T1000 (cell line): ENCODE data around the gene MTX1.
"Not testable (repeated sequence)": the region's sequence is repeated elsewhere in the genome, so short reads cannot be mapped to it uniquely, and the experiment has no call there.

Source experiments
- DNase-seq: peaks from one replicate; lab custom pipeline; 2025; ENCODE audit warnings: mixed read lengths; lab: John Stamatoyannopoulos, UW

The MTX1 gene

DNA sequence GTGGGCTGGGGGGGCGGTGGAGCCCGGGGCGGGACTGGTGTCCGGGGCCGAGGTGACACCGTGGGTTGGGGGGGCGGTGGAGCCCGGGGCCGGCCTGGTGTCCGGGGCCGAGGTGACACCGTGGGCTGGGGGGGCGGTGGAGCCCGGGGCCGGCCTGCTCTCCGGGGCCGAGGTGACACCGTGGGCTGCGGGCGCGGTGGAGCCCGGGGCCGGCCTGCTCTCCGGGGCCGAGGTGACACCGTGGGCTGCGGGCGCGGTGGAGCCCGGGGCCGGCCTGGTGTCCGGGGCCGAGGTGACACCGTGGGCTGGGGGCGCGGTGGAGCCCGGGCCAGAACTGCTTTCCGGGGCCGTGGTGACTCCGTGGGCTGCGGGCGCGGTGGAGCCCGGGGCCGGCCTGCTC is 18.6 kb upstream of the MTX1 start:
- DNase-seq = not testable (repeated sequence)

DNA sequence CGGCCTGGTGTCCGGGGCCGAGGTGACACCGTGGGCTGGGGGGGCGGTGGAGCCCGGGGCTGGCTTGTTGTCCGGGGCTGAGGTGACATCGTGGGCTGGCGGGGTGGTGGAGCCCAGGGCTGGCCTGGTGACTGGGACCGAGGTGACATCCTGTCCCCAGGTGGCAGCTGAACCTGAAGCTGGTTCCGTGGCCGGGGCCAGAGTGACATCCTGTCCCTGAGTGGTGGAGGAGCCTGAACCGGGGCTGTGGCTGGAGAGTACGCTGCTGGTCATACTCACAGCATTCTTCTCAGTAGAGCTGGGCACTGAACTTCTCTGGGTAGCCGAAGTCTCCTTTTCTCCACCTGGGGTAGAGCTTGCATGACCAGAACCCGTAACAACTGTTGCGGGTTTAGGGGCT is 16.6 kb upstream of the MTX1 start:
- no peak for DNase-seq

DNA sequence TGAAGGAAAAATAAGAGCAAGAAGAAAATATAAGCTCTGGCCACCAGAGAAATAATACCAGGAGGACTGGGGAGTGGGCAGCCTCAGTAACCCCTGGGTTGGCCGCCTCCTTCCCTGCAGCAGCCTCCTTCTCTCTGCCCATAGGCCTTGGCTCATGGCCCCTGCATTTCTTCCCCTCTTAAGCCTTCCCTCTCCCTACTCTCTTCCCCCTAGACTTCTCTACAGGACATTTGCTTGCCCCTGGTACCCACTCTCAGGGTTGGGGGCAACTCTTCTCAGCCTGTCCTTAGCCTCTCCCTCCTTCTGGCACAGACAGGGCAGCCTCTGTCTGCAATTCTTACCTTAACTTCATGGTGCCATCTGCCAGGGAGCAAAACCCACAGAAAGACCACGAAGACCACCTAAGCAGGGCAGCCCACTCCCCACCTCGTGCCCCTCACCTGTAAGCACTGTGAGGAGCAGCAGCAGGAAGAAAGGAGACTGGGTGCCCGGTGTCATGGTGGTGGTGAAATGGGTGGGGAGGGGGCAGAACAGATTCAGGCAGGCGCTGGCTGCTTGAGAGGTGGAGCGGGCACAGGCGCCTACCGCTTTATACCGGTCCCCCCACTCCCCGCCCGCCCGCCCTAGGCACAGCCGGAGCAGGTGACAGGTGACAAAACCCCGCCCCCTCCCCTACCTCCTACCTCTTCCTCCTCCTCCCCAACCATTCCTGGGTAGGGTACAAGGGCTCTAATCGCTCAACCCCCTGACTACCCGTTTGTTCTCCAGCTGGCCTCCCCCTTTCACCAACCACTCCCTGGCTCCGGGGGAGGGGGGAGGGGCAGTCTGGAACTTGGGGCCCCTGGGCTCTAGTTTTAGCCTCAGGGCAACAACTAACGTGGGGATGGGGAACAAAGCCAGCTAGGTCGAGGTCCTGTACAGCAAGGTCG is 15.9 kb upstream of the MTX1 start:
- DNase-seq = no peak

DNA sequence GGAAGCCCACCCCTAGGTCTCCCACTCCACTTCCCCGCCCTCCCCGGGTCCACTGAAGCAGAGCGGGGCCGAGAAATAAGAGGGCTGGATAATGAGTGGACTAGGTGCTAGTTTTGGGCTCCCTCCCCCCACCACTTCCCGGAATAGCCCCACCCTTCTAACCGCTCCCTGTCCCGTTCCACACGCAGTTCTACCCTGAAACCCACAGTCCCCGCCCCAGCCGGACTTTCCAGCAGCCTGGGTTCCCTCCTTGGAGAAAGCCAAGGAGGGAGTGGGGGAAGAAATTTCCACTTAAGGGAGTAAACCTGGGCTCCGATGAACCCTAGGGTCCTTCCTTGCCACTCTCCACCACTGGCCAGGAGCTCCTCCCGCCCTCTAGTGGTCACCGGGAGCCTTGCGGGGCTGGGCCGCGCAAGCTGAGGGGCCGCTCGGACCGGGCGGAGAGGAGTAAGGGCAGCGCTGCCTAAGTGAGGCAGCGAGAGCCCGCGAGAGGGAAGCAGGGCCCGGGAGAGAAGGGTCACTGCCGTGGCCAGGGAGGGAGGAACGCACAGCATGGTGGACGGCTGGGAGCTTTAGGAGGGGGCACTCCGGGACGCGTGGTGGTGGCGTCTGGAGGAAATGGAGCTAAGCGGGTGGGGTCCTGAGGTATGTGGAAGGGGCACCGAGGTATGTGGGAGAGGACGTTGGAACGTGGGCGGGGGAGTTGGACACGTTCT is 15.1 kb upstream of the MTX1 start:
- DNase-seq = peak; percentile 70

DNA sequence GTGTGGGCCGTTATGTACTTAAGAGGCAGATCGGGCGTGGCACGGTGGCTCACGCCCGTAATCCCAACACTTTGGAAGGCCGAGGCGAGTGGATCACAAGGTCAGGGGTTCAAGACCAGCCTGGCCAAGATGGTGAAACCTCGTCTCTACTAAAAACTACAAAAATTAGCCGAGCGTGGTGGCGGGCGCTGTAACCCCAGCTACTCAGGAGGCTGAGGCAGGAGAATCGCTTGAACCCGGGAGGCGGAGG is 14.6 kb upstream of the MTX1 start:
- not testable (repeated sequence) for DNase-seq

DNA sequence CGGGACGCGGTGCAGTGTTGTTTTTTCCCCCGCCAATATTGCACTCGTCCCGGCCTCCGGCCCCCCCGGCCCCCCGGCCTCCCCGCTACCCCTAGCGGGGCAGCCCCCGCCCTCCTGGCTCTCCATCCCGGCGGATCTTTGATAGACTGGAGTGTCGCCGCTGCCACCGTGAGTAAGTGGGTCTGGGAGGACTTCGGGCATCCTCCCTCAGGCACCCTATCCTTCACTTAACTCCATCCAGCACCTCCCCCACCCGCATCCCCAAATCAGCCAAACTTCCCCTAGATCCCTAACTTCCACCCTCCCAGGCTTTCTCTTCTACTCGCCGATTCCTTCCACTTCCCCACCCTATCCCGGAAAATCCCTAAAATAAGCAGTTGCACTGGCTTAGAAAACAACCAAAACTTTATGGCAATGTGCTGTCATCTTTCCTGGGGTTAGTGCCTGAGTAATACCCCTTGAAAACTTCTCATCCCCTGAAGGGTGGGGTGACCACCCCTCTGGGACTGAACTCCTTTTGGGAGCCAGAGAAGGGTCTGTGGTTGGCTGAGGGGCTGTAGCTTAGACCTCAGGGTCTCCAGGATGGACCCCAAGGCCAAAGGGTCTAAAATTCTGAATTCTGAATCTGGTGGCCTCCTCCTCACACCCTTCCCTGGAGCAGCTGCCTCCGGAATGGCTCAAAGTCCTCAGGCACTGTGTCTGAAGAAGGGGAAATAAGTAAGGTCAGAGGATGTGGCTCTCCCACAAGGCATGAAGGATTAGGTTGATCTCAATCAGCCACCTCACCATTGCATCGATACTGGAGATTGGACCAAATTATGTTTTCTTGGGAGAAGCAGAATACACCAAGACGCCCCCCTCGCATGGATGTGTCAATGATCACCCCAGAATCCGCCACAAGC is 13.0 kb upstream of the MTX1 start:
- DNase-seq = no peak

DNA sequence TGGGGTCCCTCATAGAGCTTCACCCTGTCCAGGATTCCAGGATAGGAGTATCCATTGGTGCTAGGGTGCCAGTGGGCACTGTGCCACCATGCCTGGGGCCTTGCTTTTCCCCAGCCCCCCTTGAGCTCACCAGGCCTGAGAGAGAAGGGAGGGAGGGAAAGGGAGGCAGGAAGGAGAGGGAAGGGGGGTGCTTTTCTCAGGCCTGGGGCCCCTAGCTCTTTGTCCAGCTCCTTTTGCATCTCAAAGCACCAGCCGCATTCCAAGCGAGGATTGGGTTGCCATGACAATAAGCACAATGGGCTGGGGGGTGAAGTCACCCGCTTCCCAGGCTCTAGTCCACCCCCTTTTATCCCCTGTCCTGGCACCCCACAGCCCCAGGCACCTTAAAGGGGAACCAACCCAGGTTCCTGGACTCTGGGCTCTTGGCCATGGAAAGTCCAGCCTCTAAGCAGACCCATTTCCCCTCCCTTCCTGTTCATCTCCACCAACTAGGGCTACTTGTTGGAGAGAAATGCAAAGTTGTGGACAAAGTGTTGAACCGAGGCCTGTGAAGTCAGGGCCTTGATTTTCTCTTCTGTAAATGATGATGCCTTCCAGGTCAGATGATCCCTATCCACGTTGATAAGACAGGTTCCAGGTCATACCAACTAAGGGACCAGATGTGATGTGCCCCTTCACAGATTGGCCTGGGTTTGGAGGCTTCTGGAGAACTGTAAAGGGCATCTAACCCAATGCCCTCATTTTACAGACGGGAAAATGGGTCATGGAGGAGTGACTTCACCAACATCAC is 12.2 kb upstream of the MTX1 start:
- DNase-seq = no peak

DNA sequence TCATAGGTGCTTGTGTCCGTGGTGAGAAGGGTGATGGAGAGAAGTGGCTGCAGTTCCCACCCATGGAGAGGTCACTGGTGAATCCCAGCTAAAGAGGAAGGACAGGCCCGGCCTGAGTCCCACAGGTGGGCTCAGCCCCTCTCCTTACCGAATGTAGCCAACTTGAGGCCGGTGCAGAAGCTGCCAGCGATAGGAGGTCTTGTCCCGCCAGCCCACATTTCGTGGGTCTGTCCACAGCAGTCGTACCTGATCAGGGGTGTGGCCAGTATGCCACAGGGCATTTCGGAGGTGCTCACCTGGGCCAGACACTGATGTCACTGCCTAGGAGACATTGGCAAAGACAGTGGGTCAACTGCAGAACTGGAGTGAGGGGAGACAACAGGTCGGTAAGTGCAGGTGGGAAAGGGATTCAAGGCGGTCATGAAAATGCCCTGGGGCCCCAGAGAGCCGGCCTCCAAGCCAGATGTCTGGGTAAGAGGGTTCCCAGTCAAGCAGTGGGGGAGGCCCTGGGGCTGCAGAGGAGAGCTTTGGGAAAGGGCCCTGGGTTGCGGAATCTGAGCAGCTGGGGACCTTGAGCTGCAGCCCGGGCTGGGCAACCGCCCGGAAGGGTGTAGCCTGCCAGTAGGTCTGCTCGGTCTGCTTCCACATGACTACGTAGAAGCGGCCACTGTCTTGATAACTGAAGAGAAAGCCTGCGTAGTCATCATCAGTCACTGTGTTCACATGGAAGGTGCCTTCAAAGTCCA is 11.4 kb upstream of the MTX1 start:
- DNase-seq = no peak

DNA sequence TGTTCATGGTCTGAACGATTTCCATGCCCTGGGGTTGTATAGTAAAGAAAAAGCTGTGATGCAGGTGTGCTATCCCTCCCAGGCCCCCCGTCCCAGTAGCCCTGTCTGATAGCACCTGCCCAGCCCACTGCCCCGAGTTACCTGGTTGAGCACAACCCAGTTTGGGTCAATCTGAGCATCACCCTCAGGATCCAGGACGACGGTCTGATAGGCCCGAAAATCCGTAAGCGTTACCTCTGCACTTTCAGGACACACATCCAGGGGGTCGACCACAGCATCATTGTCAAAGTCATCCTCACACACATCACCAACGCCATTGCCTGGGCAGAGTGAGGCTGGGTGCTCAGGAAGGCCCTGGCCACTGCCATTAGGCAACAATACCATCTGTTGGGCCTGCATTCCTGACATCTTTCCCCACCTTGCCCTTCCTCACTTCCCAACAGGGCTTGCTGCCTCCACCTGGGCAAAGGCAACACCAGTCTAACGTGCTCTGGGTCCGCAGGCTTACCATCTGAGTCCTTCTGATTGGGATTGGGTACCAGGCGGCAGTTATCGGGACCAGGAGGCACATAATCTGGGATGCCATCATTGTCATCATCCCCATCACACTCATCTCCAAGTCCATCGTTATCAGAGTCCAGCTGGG is 10.5 kb upstream of the MTX1 start:
- DNase-seq = no peak

DNA sequence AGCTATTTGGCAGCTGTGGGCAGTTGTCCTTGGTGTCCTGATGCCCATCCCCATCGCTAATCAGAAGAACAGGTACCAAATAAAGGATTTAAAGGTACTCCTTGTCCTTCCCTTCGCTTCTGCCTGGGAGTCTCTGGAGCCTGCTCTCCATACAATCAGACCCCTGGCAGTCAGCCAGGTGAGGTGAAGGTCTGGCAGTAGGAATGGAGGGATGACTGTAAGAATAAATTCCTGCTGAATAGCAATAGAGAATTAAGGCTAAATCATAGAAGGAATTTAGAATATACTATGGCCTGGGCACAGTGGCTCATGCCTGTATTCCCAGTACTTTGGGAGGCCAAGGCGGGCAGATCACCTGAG is 10.0 kb upstream of the MTX1 start:
- no peak for DNase-seq

DNA sequence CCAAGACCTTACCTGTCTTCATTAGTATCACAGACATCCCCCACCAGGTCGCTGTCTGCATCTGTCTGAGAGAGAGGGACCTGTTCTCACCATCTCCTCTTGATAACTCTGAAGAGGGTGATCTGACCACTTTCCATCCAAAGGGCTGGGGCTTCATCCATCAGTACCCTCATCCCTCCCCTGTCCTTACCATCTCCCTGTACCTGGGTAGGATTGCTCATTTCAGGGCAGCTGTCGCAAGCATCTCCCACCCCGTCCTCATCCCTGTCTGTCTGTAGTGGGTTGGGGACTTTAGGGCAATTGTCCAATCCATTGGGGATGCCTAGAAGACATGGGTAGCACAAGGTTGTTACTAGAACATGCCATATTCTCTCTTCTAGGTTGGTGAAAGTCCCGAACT is 8.7 kb upstream of the MTX1 start:
- DNase-seq = no peak

DNA sequence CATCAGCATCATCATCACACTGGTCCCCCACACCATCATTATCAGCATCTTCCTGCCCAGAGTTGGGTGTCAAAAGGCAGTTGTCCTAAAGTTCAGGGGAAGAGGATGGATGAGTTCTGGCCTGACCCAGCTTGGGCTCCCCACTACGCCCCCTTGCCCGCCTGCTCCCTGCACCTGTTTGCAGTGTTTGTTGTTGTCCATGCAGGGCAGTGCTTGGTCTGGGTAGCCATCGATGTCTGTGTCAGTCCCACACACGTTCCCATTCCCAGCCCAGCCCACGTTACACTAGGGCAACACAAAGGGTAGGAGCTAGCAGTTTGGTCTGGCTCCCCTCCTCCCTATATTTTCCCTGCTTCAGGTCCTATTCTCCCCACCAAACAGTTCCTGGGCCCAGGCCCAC is 7.6 kb upstream of the MTX1 start:
- no peak for DNase-seq

DNA sequence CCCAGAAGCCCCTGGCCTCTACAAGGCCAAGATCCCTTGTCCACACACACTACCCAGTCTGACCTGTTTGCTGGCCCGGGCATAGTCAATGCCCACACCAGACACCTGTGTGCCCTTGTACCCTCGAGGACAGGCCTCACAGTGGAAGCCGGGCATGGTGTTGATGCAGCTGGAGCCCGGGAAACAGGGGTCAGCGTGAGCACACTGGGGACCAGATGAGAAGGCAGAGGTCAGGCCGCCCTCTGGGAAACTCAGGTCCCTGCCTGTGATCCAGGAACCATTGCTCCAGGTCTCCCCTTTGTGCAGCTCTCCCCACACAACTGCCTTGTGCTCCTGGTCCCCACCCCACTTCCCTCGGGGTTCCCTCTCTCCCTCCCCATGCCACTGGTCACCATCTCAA is 6.3 kb upstream of the MTX1 start:
- no peak for DNase-seq

DNA sequence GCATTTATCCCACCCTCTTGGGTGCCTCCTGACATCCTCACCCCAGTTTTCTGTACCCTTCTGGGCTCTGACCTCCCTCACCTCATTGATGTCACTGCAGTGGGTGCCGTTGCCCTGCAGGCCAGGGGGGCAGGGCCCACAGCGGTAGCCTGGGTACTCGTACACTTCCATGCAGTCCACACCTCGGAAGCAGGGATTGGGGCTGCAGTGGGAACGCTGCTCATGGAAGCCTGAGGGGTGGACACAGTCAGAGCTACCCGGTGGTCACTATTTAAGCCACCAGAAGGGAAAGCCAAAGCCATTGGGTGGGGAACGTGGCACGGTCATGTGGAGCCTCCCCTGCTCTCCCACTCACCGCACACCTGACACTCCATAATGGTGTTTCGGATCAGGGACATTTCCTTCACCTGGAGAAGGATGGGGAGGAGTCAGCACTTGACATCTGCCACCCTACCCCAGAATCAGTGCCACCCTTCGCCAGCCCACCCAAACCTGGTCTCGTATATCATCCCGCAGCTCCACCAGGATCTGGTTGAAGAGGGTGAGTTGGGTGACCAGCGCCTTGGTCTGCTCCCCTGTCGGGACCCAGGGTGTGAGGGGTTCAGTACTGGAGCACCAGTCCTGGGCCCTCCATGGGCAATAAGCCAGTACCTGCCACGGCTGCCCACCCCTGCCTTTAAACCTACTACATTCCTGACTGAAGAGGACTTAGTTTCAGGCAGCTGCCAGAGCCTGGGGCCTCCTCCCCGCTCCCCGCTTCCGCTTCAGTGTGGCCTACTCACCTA is 5.6 kb upstream of the MTX1 start:
- DNase-seq = no peak

DNA sequence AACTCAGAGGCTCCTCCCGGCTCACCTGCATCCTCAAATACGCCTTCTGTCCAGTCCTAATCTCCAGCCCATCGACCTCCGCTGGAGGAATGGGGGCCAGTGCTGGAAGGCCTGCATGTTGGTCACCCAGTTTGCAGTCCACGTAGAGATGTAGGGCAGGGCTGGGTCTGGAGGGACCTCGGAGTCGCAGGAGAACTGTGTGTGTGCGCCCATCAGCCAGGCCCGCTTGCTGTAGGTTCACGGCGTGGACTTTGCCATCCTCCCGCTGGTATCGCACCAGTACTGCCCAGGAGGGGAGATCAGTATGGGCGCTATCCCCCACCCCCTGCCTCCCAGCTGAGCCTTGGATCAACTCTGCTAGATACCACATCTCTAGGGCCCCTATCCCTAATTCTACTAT is 3.5 kb upstream of the MTX1 start:
- no peak for DNase-seq

DNA sequence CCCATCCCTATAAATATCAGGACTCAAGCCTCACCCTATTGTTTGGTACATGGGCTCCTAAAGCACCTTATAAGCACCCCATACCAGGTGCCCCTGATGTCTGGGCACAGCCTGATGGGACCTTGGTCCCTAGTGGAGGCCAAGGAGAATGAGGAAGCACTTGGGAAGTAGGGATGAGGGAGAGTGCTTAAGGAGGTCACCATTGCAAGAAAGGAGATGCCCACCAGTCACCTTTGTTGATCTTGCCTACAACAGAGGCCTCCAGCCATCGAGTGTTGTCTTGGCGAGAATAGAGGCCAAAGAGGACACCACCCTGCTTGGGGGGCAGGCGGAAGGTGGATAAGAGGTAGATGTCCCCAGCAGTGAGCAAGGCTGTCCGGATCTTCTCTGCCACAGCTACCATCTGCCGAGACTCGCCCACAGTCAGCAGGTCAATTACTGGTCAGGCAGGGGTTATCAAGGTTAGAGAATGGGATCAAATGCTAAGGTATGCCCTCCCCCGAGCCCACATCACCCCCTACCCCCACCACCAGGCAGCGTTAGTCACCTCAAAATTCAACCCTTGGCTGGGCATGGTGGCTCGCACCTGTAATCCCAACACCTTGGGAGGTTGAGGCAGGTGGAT is 2.4 kb upstream of the MTX1 start:
- DNase-seq = no peak

DNA sequence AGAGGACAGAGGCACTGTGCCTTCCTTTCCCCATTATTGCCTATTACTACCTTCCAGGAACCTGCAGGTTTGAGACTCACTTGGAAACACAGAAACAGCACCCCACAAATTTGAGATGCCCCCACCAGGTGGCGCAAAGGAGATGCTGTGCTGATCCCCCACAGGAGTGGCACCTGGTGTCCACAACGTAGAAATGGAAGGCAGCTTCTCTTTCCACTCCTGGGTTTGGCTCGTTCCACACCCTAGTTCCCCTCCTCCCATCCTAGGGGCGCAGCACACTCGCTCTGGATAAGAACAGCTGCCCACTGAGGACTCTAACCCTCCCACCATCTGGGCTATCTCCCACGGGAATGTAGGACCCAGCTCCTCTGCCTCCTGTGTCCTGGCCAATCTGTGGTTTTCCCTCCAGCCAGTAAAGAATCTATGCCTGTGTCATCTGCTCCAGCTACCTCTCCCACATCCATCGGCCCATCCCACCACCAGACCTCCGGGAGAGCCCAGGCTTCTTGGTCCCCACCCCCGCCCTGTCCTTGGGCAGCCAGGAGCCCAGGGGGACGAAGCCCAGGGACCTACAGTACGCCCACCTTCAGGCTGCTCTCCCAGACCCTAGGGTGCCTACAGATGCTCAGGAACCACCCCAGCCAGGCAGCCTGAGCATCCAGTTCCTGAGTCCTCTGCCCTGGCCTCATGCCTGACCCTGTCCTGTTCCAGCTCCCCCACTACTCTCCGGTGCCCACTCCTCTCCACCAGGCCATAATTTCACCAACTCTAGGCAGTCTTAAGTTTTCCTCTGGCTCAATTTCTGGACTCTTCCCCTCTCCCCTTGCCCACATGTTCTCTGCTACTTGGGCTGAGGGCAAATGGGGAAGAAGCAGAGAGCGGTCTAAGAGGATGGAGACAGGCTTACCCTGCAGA is 1.3 kb upstream of the MTX1 start:
- DNase-seq = peak; percentile 64

DNA sequence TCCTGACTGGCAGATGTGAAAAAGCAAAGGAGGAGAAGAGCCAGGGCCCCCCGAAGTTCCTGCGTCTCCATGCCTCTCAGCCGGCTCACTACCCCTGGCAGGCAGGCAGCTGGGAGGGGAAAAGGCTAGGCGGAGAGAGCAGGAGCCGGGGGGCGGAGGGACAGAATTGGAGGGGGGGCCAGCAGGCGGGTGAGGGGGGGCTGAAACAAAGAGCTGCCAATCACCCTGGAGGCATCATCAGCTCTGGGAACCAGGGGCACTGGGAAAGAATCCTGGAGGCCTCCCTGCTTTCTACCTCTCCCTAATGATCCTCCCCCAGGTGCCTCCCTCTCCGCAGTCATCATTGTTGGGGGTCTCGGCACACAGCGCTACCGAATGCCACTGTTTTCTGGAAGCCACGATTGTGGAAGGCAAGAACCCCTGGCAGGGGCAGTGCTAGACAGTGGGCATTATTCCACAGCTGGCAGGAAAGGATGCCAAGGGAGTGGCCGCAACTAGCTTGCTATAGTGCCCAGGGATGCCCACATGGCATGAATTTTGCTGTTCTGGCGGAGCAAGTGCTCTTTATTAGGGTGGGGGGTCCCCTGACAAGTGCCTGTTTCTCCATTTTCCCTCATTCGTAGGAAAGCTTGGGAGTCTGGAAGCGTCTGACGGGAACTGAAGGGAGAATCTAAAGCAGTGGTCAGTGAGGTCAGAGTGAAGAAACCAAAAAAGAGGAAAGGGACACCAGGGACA is 522 bp upstream of the MTX1 start, which contains the start of gene THBS3:
THBS3 (minus strand) TSS at position 92 of the 735 bp plus-strand sequence; CDS start at position 71, 21 bp downstream.
- no peak for DNase-seq
